Neural progenitor cell (in vitro differentiated cells): ENCODE measurements around the gene B4GALT5. TPM values are rescaled to one million over a fixed set of nuclear protein-coding genes. Genes with fewer than 3 reads are reported as not detected.

ENCODE experiments used
- DNase-seq: peaks from one replicate; pipeline ENCODE4 v3.0.0-alpha.2; 2016; ENCODE audit warnings: low spot score
- H2AFZ ChIP-seq: fragments of 200-600 bp; sonication (generic); replicated peaks from 2 replicates; pipeline ENCODE4 v1.6.1; 2016; ENCODE audit warnings: antibody characterized with exemption
- H3F3A ChIP-seq: fragments of 200-600 bp; sonication (generic); 2 replicates; pipeline ENCODE4 v1.6.1; 2016; ENCODE audit warnings: antibody characterized with exemption, low read depth
- H3K27ac ChIP-seq: fragments of 200-600 bp; sonication (generic); 2 replicates; pipeline ENCODE4 v1.5.1; 2016; ENCODE audit warnings: mild to moderate bottlenecking
- H3K27me3 ChIP-seq: fragments of 200-600 bp; sonication (generic); 2 replicates; pipeline ENCODE4 v1.6.1; 2016; ENCODE audit warnings: mild to moderate bottlenecking, moderate library complexity
- H3K36me3 ChIP-seq: fragments of 200-600 bp; sonication (generic); 2 replicates; pipeline ENCODE4 v1.5.1; 2016
- H3K4me1 ChIP-seq: fragments of 200-600 bp; sonication (generic); 2 replicates; pipeline ENCODE4 v1.6.1; 2016; ENCODE audit warnings: mixed run types
- H3K4me2 ChIP-seq: fragments of 200-600 bp; sonication (generic); 2 replicates; pipeline ENCODE4 v1.6.1; 2016
- H3K4me3 ChIP-seq: fragments of 200-600 bp; sonication (generic); 2 replicates; pipeline ENCODE4 v1.5.1; 2016
- H3K79me2 ChIP-seq: fragments of 200-600 bp; sonication (generic); 2 replicates; pipeline ENCODE4 v1.6.1; 2016; ENCODE audit warnings: low read depth
- H3K9ac ChIP-seq: fragments of 200-600 bp; sonication (generic); 2 replicates; pipeline ENCODE4 v1.6.1; 2016
- H3K9me3 ChIP-seq: fragments of 200-600 bp; sonication (generic); 2 replicates; pipeline ENCODE4 v1.5.1; 2016; ENCODE audit warnings: low read depth
- H4K20me1 ChIP-seq: fragments of 200-600 bp; sonication (generic); 2 replicates; pipeline ENCODE4 v1.6.1; 2016; ENCODE audit warnings: low read depth
- H3K27ac Mint-ChIP-seq: 3 replicates; pipeline ENCODE4 v1.8.0; 2021; ENCODE audit warnings: mixed read lengths
- H3K27me3 Mint-ChIP-seq: 2 replicates; pipeline ENCODE4 v1.8.0; 2022; ENCODE audit warnings: low read depth, mild to moderate bottlenecking, inconsistent platforms, moderate library complexity, mixed read lengths; ENCODE audit not compliant: insufficient read depth
- H3K36me3 Mint-ChIP-seq: 3 replicates; pipeline ENCODE4 v1.8.0; 2021; ENCODE audit warnings: mixed read lengths
- H3K4me1 Mint-ChIP-seq: 3 replicates; pipeline ENCODE4 v1.8.0; 2021; ENCODE audit warnings: mixed read lengths
- H3K4me3 Mint-ChIP-seq: 3 replicates; pipeline ENCODE4 v1.8.0; 2021; ENCODE audit warnings: mild to moderate bottlenecking, moderate library complexity, mixed read lengths
- H3K9me3 Mint-ChIP-seq: 3 replicates; pipeline ENCODE4 v1.8.0; 2020; ENCODE audit warnings: mixed read lengths
- CTCF ChIP-seq: fragments of 200-600 bp; sonication (generic); IDR thresholded peaks from 2 replicates; pipeline ENCODE4 v1.5.1; 2017; ENCODE audit warnings: antibody characterized with exemption, mild to moderate bottlenecking
- EZH2 ChIP-seq: fragments of 200-600 bp; sonication (generic); IDR thresholded peaks from 2 replicates; pipeline ENCODE4 v1.6.1; 2017; ENCODE audit warnings: antibody characterized with exemption, mild to moderate bottlenecking, moderate library complexity
- EZH2phosphoT487 ChIP-seq: fragments of 200-600 bp; sonication (generic); IDR thresholded peaks from 2 replicates; pipeline ENCODE4 v1.6.1; 2017; ENCODE audit warnings: antibody characterized with exemption
- total RNA-seq: library from RNA; depleted of rRNA; stranded (reverse); fragments of >200 nt; gene quantifications from 2 replicates; pipeline ENCODE4 v1.2.3, GENCODE V29; 2015; ENCODE audit warnings: low replicate concordance

The B4GALT5 gene
- total RNA-seq, 1 donor from 2014 or later = 60.1 TPM

GRCh38 chr20:49699200-49699992, 14.3 kb downstream of the B4GALT5 start:
- Mint-ChIP-seq H3K36me3 (no peaks in the 10 kb centered on the region), H3K9me3 (no peaks in the 10 kb centered on the region), H3K27ac (no peak overlapping the region), H3K27me3 (peaks cover 3% of the 10 kb centered on the region), H3K4me3 (no peak overlapping the region), H3K4me1 (peaks cover 72% of the 10 kb centered on the region)
- Histone ChIP-seq H3F3A (peaks cover 5% of the 10 kb centered on the region), H3K36me3 (no peaks in the 10 kb centered on the region), H3K27me3 (no peaks in the 10 kb centered on the region), H3K9me3 (no peaks in the 10 kb centered on the region), H3K79me2 (peaks cover 100% of the 10 kb centered on the region), H4K20me1 (peaks cover 99% of the 10 kb centered on the region), H3K27ac (no peak overlapping the region), H2AFZ (no peak overlapping the region), H3K9ac (no peak overlapping the region), H3K4me2 (no peak overlapping the region), H3K4me3 (no peak overlapping the region), H3K4me1 (peaks cover 31% of the 10 kb centered on the region)
- DNase-seq = no peak
- no peak for TF ChIP-seq EZH2
- no peak for TF ChIP-seq CTCF
- no peak for TF ChIP-seq EZH2phosphoT487

GRCh38 chr20:49698477-49698876, 15.2 kb downstream of the B4GALT5 start:
- H3K9me3 ChIP-seq = no peaks in the 10 kb centered on the region
- H3K27me3 Mint-ChIP-seq = peaks cover 3% of the 10 kb centered on the region
- peaks cover 100% of the 10 kb centered on the region for H3K79me2 ChIP-seq
- H2AFZ ChIP-seq = no peak overlapping the region
- no peak overlapping the region for H3K4me3 Mint-ChIP-seq
- peaks cover 77% of the 10 kb centered on the region for H3K4me1 Mint-ChIP-seq
- H3K4me3 ChIP-seq = no peak overlapping the region
- TF ChIP-seq CTCF (no peak), EZH2 (no peak), EZH2phosphoT487 (no peak)
- no peaks in the 10 kb centered on the region for H3K36me3 Mint-ChIP-seq
- no peak for DNase-seq
- H3K4me1 ChIP-seq = peaks cover 40% of the 10 kb centered on the region
- no peaks in the 10 kb centered on the region for H3K27me3 ChIP-seq
- H4K20me1 ChIP-seq = peaks cover 100% of the 10 kb centered on the region
- no peaks in the 10 kb centered on the region for H3K36me3 ChIP-seq
- H3K27ac Mint-ChIP-seq = no peak overlapping the region
- H3K9me3 Mint-ChIP-seq = no peaks in the 10 kb centered on the region
- H3K4me2 ChIP-seq = no peak overlapping the region
- H3F3A ChIP-seq = peaks cover 4% of the 10 kb centered on the region
- peak overlapping the region; percentile 7 for H3K9ac ChIP-seq
- H3K27ac ChIP-seq = no peak overlapping the region

GRCh38 chr20:49697071-49697470, 16.6 kb downstream of the B4GALT5 start:
- H3K4me3 Mint-ChIP-seq = no peak overlapping the region
- no peak overlapping the region for H2AFZ ChIP-seq
- TF ChIP-seq CTCF = no peak
- TF ChIP-seq EZH2phosphoT487 = no peak
- TF ChIP-seq EZH2 = no peak
- no peak overlapping the region for H3K9ac ChIP-seq
- no peak overlapping the region for H3K27ac ChIP-seq
- H3K27me3 ChIP-seq = no peaks in the 10 kb centered on the region
- H3K79me2 ChIP-seq = peaks cover 100% of the 10 kb centered on the region
- H3K4me3 ChIP-seq = no peak overlapping the region
- no peaks in the 10 kb centered on the region for H3K36me3 ChIP-seq
- H3K9me3 ChIP-seq = no peaks in the 10 kb centered on the region
- peaks cover under 1% of the 10 kb centered on the region for H3F3A ChIP-seq
- no peak for DNase-seq
- no peak overlapping the region for H3K27ac Mint-ChIP-seq
- peak overlapping the region; percentile 2 for H3K4me2 ChIP-seq
- H4K20me1 ChIP-seq = peaks cover 100% of the 10 kb centered on the region
- H3K9me3 Mint-ChIP-seq = no peaks in the 10 kb centered on the region
- H3K4me1 Mint-ChIP-seq = peaks cover 76% of the 10 kb centered on the region
- no peaks in the 10 kb centered on the region for H3K27me3 Mint-ChIP-seq
- no peaks in the 10 kb centered on the region for H3K36me3 Mint-ChIP-seq
- peaks cover 41% of the 10 kb centered on the region for H3K4me1 ChIP-seq
